DMS 273 (cell line): ENCODE results near the gene CRTAC1.

ENCODE experiments used
- DNase-seq: peaks from one replicate; lab custom pipeline; 2025; ENCODE audit not compliant: unreplicated experiment; lab: John Stamatoyannopoulos, UW

CRTAC1 gene

DNA sequence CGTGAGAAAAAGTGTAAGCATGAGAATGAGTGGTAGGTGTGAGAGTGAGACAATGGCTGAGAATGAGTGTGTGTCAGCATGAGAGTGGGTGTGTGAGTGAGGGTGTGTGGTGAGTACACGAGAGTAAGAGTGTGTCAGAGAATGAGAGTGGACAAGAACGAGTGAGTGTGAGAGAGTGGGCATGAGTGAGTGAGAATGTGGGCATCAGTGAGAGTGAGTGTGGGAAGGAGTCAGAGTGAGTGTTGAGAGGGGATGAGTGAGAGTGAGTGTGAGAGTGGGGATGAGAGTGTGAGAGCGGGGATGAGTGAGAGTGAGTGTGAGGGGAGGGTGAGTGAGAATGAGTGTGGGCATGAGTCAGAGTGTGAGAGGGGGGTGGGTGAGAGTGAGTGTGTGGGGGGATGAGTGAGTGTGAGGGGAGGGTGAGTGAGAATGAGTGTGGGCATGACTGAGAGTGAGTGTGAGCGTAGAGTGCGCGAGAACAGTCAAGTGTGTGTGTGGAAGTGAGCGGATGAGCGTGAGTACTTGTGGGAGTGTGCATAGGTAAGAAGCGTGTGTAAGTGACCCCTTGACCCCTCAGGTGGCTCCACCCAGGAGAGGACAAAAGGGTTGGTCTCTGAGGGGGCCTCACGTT lies 105.0 kb downstream of the CRTAC1 start:
- DNase-seq = no peak

DNA sequence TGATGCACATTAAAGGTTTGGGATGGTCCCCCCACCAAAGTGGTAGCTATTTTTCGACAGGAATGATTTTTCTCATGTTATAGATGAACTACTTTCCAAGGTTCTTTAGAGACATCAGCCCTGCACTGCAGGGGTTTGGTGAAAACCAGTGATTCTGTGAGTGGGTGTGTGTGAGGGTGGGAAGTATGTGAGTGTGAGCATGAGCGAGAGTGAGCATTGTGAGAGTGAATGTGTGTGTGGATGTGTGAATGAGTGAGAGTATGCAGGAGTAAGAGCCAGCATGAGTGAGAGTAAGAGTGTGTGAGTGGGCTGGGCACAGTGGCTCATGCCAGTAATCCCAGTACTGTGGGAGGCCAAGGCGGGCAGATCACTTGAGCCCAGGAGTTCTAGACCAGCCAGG lies 105.7 kb downstream of the CRTAC1 start:
- DNase-seq = no peak

DNA sequence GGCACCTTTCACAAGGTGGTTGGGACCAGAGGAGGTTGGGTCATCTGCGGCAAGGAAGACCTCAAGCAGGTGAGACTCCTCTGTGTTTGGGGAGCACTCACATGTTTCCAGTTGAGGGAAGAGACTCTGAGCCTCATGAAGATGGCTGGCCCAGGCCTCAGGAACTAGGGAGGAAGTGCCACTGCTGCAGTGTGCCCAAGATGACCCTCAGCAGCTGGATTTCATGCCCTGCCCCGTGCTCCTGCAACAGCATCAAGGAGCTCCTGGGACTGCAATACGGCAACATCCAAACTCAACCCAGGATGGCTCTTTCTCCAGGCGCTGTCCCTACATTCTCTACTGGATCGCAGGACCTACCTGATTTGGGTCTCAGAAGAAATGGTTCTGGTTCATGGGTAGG lies 106.9 kb downstream of the CRTAC1 start:
- no peak for DNase-seq

DNA sequence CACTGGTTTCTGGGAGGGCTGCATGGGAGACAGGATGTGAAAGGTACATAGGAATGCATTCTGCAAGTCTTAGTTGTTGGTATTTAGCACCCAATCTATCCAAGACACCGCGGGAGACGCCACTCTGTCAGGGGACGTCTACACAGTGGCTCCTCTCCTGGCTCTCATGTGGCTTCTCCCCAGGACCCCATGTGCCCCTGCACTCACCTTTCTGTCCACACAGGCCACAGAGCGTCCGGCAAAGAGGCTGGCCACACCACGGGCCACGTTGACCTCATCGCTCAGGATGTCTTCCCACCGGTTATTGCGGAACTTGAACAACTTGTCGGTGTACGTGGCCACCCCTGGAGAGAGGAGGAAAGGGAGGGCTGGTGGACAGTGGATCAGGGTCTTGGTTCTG lies 107.4 kb downstream of the CRTAC1 start:
- no peak for DNase-seq

DNA sequence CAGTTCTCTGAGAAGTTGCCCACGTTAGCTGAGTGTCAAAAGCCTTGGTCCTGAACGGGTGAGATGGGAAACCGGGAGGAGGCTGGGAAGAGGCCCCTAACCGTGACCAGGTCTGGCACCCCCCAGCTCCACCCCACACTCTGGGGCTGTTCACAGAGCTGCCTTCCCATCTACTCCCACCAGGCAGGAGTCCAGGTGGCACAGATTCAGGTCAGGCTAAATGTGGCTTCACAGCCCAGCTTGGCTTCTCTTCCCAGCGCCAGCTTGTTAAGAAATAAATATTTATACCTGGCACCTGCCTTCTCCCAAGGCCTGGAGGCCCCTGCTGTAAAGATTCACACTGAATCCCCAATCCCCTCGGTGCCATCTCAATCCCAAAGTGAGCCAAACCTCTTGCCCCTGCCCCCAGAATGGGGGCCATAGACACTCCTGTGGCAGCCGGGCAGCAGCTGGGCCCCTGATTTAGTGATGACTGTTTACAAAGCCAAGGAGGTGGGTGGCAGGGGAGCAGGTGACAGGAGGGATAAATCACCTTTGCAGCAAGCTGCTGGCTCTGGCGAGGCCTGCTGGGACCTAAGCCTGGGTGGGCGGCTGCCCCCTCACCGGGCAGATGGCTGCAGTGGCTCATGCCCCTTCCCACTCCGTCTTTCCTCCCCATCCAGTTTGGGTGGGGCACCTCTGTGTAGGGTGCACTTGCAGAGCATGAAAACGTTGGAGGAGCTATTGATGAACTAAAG lies 108.2 kb downstream of the CRTAC1 start:
- DNase-seq = peak; percentile 80

DNA sequence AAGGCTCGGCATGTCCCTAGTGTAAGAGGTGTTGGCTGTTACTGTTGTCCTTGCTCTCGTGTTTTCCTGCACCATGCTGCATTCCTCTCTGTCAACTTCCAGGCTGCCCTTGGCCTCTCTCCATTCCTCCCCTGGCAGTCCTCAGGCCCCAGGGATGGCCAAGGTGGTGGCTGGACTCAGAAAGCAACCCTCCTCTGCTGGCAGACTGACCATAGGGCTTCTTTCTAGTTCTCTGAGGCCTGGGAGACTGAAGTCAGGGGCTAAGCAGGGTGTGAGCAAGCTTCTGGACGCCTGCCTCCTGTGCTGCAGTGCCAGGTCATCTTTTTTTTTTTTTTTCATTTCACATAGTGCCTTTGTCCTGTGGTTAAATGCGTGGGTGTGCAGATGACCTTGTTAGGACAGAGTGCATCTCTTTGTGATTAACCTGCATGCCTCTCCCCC lies 108.8 kb downstream of the CRTAC1 start:
- no peak for DNase-seq

DNA sequence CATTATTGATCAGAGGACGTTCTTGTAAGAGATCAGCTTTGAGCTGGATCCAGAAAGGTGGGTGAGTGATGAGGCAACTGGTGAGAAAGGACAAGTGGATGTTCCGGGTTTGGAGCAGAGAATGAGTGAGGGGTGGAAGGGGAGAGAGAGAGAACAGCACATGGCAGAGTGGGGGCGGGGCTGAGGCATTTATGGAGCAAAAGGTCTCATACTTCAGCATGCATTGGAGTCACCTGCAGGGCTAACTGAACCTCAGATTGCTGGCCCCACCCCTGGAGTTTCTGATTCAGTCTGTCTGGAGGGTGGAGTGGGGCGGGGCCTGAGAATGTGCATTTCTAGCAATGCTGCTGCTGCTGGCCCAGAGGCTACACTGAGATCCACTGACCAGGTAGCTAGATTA lies 109.6 kb downstream of the CRTAC1 start:
- no peak for DNase-seq

DNA sequence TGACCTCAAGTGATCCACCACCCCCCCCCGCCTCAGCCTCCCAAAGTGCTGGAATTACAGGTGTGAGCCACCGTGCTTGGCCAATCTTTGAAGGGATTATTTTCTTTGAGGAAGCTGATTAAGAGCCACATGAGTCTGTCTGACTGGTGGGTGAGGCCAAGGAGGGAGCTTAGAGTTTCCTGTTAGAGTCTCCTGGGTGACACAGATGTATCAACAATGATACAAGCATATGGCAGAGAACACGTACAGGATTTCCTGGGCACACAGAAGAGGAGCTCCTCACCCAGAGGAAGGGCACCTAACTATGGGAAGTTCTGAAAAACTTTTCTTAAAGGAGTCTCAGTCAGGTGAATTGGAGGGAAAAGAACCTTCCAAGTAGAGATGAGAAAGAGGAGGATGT lies 111.4 kb downstream of the CRTAC1 start:
- no peak for DNase-seq

DNA sequence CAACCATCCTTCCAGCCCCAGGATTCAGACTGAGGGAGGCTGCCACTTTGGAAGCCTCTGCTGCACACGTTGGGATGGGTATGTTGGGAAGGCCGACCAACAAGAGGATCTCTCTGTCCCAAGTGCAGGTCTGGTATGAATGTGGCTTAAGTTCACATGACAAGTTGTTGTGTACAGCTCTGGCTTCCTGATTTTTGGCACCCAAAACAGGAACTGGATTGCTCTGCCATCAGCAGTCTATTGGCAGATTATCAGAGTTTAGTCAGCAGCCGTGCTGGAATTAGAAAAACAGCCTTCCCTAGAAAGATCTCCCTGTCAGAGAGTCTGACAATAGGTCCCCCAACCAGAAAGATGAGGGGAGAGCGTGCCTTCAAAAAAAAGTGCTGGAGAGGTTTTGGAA lies 113.8 kb downstream of the CRTAC1 start:
- peak; percentile 12 for DNase-seq

DNA sequence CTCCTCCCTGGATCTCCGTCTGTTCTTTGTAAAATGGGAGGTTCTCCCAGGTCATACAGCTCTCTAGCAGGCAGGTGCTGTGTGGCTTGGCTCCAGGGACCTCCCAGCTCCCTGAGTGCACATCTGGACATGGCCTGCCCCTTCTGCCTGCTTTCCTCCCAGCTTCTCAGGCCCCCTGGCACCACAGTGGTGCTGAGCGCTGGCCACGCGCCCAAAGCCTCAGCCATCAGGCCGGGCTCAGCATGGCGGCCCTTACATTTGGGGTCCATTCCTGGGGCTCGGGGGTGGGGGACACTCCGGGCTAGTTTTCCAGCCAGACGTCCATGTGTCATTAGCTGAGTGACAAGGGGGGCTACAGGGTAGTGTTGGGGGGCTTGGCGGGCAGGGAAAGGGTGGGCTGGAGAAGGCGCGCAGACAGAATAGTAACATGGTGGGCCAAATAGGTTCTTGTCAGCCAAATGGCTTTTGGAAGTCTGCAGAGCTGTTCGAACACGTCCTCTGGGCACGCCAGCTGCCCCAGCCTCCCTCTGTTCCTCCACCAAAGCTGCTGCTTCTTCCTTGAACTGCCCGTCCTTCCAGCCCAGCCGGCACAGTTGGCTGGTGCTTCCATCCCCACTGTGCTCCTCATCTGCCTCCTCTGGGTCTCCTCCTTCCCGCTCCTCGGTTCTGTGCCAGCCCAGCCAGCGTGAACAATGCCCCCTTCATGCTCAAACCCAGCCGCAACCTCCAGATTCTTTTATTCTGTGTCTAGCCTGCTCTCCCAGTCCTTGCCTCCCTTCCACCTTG lies 114.9 kb downstream of the CRTAC1 start:
- DNase-seq = peak; percentile 92

DNA sequence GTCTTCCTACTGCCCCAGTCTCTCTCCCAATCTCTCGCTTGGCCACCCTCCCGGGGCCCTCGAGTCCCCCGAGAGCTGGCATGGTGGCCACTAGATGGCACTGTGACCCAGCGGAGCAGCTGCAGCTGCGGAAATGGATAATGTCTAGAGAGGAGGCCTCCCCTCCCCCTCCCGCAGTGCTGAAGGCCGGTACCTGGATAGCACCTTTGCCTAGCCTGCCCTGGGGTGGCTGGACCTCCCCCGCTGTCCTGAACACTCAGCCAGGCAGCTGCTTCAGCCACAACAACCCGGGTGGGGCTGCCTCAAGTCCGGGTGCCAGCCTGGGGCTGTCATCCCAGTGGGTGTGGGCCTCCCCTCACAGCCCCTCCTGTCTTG lies 115.6 kb downstream of the CRTAC1 start:
- peak; percentile 85 for DNase-seq

DNA sequence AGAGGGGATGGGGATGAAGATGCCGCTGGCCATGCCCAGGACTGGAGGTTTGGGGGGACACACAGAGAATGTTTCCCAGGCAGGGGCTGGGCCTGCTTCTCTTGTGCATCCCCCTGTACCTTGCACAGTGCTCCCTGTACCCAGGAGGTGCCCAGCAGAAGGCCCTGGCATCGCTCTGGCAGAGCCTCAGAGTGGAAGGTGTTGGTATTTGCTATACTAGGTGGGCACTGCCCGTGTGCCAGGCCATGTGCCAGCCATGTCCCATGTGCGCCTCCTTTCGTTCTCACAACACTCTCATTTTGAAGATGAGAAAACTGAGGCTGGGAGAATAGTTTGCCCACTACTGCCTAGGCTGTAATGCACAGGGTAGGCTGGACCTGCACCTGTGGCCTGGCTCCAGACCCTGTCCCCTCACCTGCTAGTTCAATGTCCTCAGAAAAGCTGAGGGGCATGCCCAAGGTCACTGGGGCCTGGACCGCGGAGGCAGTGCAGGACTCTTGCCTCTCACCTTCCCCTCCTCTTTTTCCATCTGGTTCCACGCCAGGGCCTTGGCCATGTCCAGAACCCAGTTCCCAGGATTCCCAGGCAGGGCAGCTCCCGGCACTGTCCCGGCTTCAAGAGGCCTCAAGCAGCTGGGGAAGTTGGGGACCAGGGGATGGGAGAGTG lies 116.1 kb downstream of the CRTAC1 start:
- no peak for DNase-seq

DNA sequence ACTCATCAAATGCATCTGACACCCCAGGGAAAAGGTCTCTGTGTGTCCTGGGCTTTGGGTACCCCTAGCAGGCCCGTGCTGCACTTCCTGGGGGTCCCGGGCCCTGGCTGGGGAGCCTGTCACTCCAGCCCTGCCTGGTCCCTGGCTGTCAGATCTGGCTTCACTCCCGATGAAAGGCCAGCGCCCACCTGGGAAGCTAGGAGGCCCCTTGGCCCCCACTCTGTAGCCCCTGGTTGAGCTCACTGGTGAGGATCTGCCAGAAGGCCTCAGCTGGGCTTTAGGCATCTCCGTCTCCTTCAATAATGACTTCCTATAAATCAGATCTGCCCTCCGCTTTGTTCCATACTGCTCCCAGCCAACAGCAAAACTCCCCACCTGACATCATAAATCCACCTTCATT lies 116.8 kb downstream of the CRTAC1 start:
- DNase-seq = no peak

DNA sequence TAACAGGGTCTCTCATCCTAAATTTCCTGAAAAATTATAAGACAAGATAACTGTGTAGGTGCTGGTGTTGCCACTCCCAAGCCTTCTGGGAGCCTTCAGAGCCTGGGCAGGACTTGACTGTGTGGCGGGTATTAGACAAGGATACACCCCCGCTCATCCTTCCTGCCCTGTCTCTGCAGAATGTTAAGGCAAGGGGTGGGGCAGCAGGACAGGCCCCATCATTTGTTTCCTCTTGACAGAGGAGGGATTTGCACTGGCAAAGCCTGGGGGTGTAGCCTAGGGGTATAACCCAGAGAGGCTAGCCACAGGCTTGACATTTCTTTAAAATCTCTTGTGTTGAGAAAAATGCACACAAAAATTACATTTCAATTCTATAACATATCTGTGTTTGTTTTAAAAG lies 117.2 kb downstream of the CRTAC1 start:
- DNase-seq = no peak

DNA sequence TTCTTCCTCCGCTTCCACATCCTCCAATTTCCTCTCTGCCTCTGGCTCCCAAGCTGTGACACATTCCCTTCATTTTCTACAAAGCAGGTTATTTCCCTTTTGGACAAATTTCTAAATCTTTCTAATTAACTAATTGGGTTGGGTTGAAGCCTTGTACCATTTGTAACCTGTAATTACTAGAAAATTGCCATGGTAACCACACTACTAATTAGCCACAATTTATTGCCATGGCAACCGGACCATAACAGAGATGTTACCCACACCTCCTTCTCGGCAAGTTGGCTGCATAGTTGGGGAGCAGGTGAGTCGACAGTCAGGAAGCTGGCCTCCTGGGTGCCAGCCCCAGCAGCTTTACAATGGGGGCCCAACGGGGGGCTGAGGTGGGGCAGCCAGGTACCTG lies 119.2 kb downstream of the CRTAC1 start:
- no peak for DNase-seq

DNA sequence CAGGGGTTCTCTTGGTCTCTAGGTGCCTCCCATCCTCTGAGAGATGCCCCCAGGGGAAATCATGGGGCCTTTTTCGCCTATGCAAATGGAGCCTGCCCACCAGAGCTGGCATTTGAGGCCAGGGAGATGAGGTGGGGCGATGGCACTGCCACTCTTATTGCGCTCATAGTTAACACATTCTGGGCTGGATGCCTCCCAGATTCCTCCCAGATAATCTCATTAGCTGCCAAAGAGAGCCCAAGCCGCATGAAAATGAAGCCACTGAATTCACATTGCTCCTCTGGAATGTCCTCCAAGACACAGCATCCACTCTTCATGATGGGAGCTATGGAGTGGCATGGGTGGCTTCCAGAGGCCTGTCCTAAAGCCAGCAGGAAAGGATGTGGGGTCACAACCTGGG lies 119.8 kb downstream of the CRTAC1 start:
- DNase-seq = no peak

DNA sequence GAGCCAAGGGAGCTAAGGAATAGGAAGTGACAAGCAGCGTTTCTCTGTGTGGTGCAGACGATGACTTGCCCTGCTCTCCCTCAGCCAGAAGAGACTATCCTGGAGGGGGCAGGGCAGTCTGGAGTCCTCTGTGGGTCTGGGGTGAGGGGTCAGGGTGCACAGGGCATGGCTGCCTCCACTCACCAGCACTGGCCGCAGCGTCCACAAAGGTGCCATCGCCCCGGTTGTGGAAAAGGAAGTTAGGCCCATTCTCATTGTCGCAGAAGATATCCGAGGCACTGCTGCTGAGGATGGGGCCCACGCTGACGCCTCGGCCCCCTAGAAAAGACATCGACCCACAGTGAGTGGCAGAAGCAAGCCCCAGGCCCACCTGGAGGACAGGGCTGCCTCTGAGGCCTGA lies 122.6 kb downstream of the CRTAC1 start:
- DNase-seq = no peak

DNA sequence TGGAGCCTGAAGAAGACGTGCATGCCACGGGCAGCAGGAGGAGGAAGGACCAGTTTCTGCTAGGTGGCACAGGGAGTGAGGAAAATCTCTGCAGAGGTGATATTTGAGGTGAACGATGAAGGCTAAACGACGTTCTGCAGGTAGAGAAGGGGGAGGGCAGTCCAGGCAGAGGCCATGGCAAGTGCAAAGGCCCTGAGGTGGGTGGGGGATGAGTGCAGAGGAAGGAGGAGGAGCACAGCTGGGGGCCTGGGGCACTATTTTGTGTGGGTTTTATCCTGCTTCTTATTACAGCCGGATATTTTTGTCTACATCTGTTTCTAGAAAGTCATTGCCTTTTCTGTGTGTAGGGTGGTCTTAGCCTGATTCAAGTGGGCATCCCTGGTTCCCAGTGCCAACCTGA lies 123.2 kb downstream of the CRTAC1 start:
- DNase-seq = no peak

DNA sequence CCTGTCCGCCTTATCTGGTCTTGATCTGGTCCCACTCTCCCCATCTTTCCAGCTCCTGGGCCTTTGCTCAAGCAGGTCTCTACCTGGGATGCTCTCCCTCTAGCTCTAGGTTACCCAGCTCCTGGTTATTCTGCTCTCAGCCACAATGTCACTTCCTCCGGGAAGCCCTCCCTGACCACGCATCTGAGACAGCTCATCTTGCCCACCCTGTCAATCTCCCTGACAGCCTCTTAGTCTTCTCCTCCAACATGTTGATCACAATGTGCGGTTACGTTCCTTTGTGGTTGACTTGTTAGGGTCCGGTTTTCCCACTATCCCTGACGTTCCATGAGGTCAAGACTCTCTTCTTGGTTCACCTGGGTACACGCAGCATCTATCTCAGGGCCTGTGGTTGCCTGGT lies 125.1 kb downstream of the CRTAC1 start:
- no peak for DNase-seq

DNA sequence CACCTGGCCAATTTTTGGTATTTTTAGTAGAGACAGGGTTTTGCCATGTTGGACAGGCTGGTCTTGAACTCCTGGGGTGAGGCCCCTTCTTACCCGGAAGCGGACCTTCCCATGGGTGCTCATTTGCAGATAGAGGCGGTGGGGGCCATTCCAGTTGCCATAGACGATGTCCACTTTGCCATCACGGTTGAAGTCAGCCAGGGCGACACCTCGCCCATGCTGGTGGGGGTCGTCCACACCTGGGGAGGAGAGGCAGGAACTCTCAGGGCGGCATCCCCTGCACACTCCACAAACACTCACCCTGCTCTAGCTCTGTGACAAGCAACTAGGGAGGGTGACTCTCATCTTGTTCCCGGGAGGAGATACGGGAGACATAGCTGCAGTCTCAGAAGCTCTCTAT lies 125.8 kb downstream of the CRTAC1 start:
- DNase-seq = no peak

DNA sequence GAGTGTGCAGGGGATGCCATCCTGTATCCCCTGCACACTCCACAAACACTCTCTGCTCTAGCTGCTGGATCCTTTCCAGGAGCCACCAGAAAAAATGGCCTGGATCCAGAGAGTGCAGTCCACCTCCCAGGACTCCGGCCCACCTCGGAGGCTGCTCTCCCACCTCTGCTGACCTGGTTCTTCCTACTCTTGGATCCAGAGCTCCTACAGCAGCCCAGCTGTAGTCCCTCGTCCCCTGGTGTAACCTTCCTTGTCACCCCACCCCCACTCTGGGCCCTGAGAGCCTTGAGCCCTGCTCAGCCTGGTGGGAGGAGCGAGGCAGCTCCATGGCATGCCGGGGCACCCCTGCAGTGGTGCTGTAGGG lies 126.4 kb downstream of the CRTAC1 start:
- DNase-seq = peak; percentile 52
